HG03378 (cell line): ENCODE data around the gene RIPPLY1.
"Not testable (repeated sequence)": the region's sequence is repeated elsewhere in the genome, so short reads cannot be mapped to it uniquely, and the experiment has no call there.

Source experiments
- ATAC-seq: cut with Tn5 transposase; IDR thresholded peaks from one replicate; pipeline ENCODE4 v1.9.1; 2021; ENCODE audit warnings: mild to moderate bottlenecking, moderate library complexity; ENCODE audit not compliant: unreplicated experiment

RIPPLY1 gene

GRCh38 chrX:106917830-106918500 is 14.8 kb upstream of the RIPPLY1 start:
- peak; percentile 55 for ATAC-seq

- ATAC-seq, result no peak
Measured at GRCh38 chrX:106912864-106913263, 9.7 kb upstream of the RIPPLY1 start.

- ATAC-seq, result no peak
Measured at GRCh38 chrX:106906361-106906760, 3.2 kb upstream of the RIPPLY1 start.

GRCh38 chrX:106905064-106905708 is 2.0 kb upstream of the RIPPLY1 start:
- ATAC-seq, result no peak

GRCh38 chrX:106903856-106904528 is 851 bp upstream of the RIPPLY1 start:
- ATAC-seq, result no peak

GRCh38 chrX:106902684-106903083 is 457 bp downstream of the RIPPLY1 start:
- no peak for ATAC-seq

- no peak for ATAC-seq
Measured at GRCh38 chrX:106901781-106902219, 1.3 kb downstream of the RIPPLY1 start.

GRCh38 chrX:106901341-106901740 is 1.8 kb downstream of the RIPPLY1 start:
- no peak for ATAC-seq

GRCh38 chrX:106899841-106900240 is 3.3 kb downstream of the RIPPLY1 start:
- no peak for ATAC-seq

GRCh38 chrX:106899276-106899675 is 3.9 kb downstream of the RIPPLY1 start:
- no peak for ATAC-seq

GRCh38 chrX:106898462-106898861 is 4.7 kb downstream of the RIPPLY1 start:
- ATAC-seq, result peak; percentile 72

- ATAC-seq, result no peak
Measured at GRCh38 chrX:106897259-106897658, 5.9 kb downstream of the RIPPLY1 start.

GRCh38 chrX:106894978-106895452 is 8.1 kb downstream of the RIPPLY1 start:
- ATAC-seq, result no peak

GRCh38 chrX:106894392-106894909 is 8.7 kb downstream of the RIPPLY1 start:
- peak; percentile 53 for ATAC-seq

- no peak for ATAC-seq
Measured at GRCh38 chrX:106891762-106892460, 11.2 kb downstream of the RIPPLY1 start.

- ATAC-seq, result no peak
Measured at GRCh38 chrX:106889468-106889867, 13.7 kb downstream of the RIPPLY1 start.

- no peak for ATAC-seq
Measured at GRCh38 chrX:106875151-106875550, 28.0 kb downstream of the RIPPLY1 start.

GRCh38 chrX:106874075-106874474 is 29.1 kb downstream of the RIPPLY1 start:
- ATAC-seq, result no peak

- ATAC-seq, result not testable (repeated sequence)
Measured at GRCh38 chrX:106872796-106873195, 30.3 kb downstream of the RIPPLY1 start.

GRCh38 chrX:106863697-106864096 is 39.4 kb downstream of the RIPPLY1 start:
- no peak for ATAC-seq
